Body of pancreas (tissue), 4 donors: Measurements from ENCODE around the gene CGB7.

Experiments
- CTCF ChIP-seq, 7 experiments: fragments of 450-650 bp in 4 of 7; fragments of 200-600 bp in 3 of 7; sonication (generic) in 3 of 7; IDR thresholded peaks; one replicate each; pipeline ENCODE4 v1.5.1; 2016 to 2019; ENCODE audit warnings: antibody characterized with exemption in 7 of 7
- POLR2A ChIP-seq, 3 donors: fragments of 450-650 bp; IDR thresholded peaks; one replicate each; pipeline ENCODE4 v1.6.1; 2016; ENCODE audit warnings: antibody characterized with exemption in 3 of 3, mild to moderate bottlenecking in 2 of 3

GRCh38 chr19:49016067-49016839, 41.3 kb downstream of the CGB7 start:
- no peak for TF ChIP-seq CTCF (IDR thresholded peaks at IDR 0.05)
- TF ChIP-seq POLR2A (IDR thresholded peaks at IDR 0.05), result no peak
